GM18858 (cell line): Measurements from ENCODE around the gene ZNF329.
A peak's percentile ranks its signal among the peaks of the same experiment; 100 is the strongest.
"Not testable (repeated sequence)": the region's sequence is repeated elsewhere in the genome, so short reads cannot be mapped to it uniquely, and the experiment has no call there.

Experiments used
- ATAC-seq: cut with Tn5 transposase; IDR thresholded peaks from one replicate; pipeline ENCODE4 v1.9.1; 2021; ENCODE audit not compliant: unreplicated experiment

ZNF329 gene

GRCh38 chr19:58150328-58150921 lies at the start of gene ZNF329:
TSS of gene ZNF329 (minus strand) at chr19:58150789. CDS start at chr19:58129503, 21,286 bp downstream.
- peak; percentile 48 for ATAC-seq

GRCh38 chr19:58196901-58197616 lies 46.5 kb upstream of the ZNF329 start:
- ATAC-seq, result no peak

GRCh38 chr19:58183817-58184215 lies 33.2 kb upstream of the ZNF329 start:
- ATAC-seq, result no peak

- ATAC-seq, result peak; percentile 78
Observed at GRCh38 chr19:58182989-58183816, 32.6 kb upstream of the ZNF329 start, which contains the start of gene ZNF274. TSS of gene ZNF274 (plus strand) at chr19:58183061. CDS start at chr19:58183966, 905 bp downstream.

- no peak for ATAC-seq
Observed at GRCh38 chr19:58182577-58182988, 32.0 kb upstream of the ZNF329 start.

- ATAC-seq, result no peak
Observed at GRCh38 chr19:58181902-58182576, 31.4 kb upstream of the ZNF329 start.

GRCh38 chr19:58170860-58171259 lies 20.3 kb upstream of the ZNF329 start:
- ATAC-seq, result no peak

- ATAC-seq, result no peak
Observed at GRCh38 chr19:58166708-58167280, 16.2 kb upstream of the ZNF329 start.

GRCh38 chr19:58166268-58166667 lies 15.7 kb upstream of the ZNF329 start:
- ATAC-seq, result no peak

- ATAC-seq, result no peak
Observed at GRCh38 chr19:58157045-58157728, 6.6 kb upstream of the ZNF329 start.

- ATAC-seq, result peak; percentile 59
Observed at GRCh38 chr19:58154679-58155648, 4.4 kb upstream of the ZNF329 start.

- ATAC-seq, result no peak
Observed at GRCh38 chr19:58154287-58154678, 3.7 kb upstream of the ZNF329 start.

GRCh38 chr19:58153386-58153785 lies 2.8 kb upstream of the ZNF329 start:
- no peak for ATAC-seq

GRCh38 chr19:58147475-58147874 lies 3.1 kb downstream of the ZNF329 start:
- not testable (repeated sequence) for ATAC-seq

- ATAC-seq, result no peak
Observed at GRCh38 chr19:58145849-58146248, 4.7 kb downstream of the ZNF329 start.

GRCh38 chr19:58134244-58134643 lies 16.3 kb downstream of the ZNF329 start:
- ATAC-seq, result no peak

- no peak for ATAC-seq
Observed at GRCh38 chr19:58129284-58129683, 21.3 kb downstream of the ZNF329 start.

GRCh38 chr19:58128041-58128685 lies 22.4 kb downstream of the ZNF329 start:
- no peak for ATAC-seq

GRCh38 chr19:58123354-58123753 lies 27.2 kb downstream of the ZNF329 start:
- no peak for ATAC-seq
